ENCODE results near the gene ZFAND2B. TPM values are rescaled to one million over a fixed set of nuclear protein-coding genes. Genes with fewer than 3 reads are reported as not detected.

ZFAND2B gene
- total RNA-seq, 2 experiments from 2014 or later: 49.1 to 60.2 TPM

GRCh38 chr2:219177552-219178376 is 28.8 kb upstream of the ZFAND2B start, which contains the start of gene RETREG2:
Gene RETREG2 (plus strand): TSS chr2:219178275. CDS start chr2:219178353, 78 bp downstream.
- ChIA-PET CTCF (interaction anchor here (1.5 to 5.0 kb wide), 4 partner anchors 31 to 118 kb away, joined by 4 to 26 read pairs (median 4); partner anchors contain the start of genes ABCB6, ANKZF1 and ATG9A), POLR2A (no interaction called here)
- peak; percentile 81 for DNase-seq
- H3K27ac Mint-ChIP-seq: peak within 1 kb of the TSS; percentile 98
- no peaks in the 10 kb centered on the region for H3K27me3 Mint-ChIP-seq
- peaks cover 70% of the 10 kb centered on the region for H3K4me1 Mint-ChIP-seq
- H3K36me3 Mint-ChIP-seq (ENCODE audit: low read depth): peaks cover 52% of the 10 kb centered on the region
- no peaks in the 10 kb centered on the region for H3K9me3 Mint-ChIP-seq
- H3K4me3 Mint-ChIP-seq: peak within 1 kb of the TSS; percentile 87

- peak overlapping the region; percentile 87 for H3K4me3 Mint-ChIP-seq
- H3K9me3 Mint-ChIP-seq: no peaks in the 10 kb centered on the region
- no peaks in the 10 kb centered on the region for H3K27me3 Mint-ChIP-seq
- DNase-seq: peak; percentile 44
- peaks cover 78% of the 10 kb centered on the region for H3K4me1 Mint-ChIP-seq
- ChIA-PET POLR2A (no interaction called here), CTCF (interaction anchor here (7.2 kb wide), 1 partner anchor 19 kb away, joined by 40 read pairs; no protein-coding TSS in a partner anchor)
- H3K27ac Mint-ChIP-seq: peak overlapping the region; percentile 89
- H3K36me3 Mint-ChIP-seq (ENCODE audit: low read depth): peaks cover 54% of the 10 kb centered on the region
Observed at GRCh38 chr2:219178377-219179175, 28.0 kb upstream of the ZFAND2B start.

- H3K4me3 Mint-ChIP-seq: peak overlapping the region; percentile 87
- no peaks in the 10 kb centered on the region for H3K9me3 Mint-ChIP-seq
- no peaks in the 10 kb centered on the region for H3K27me3 Mint-ChIP-seq
- DNase-seq: no peak
- peaks cover 69% of the 10 kb centered on the region for H3K4me1 Mint-ChIP-seq
- peak overlapping the region; percentile 89 for H3K27ac Mint-ChIP-seq
- POLR2A ChIA-PET: interaction anchor here (0.6 to 1.4 kb wide), 2 partner anchors 27 to 74 kb away, joined by 3 to 4 read pairs; partner anchors contain the start of genes TUBA4A and ZFAND2B
- CTCF ChIA-PET: interaction anchor here (0.6 to 7.2 kb wide), 6 partner anchors 10 to 660 kb away, joined by 3 to 40 read pairs (median 3); partner anchors contain the start of gene NHEJ1
- peaks cover 51% of the 10 kb centered on the region for H3K36me3 Mint-ChIP-seq (ENCODE audit: low read depth)
Observed at GRCh38 chr2:219179601-219180465, 26.7 kb upstream of the ZFAND2B start.

- H3K9me3 Mint-ChIP-seq: no peaks in the 10 kb centered on the region
- ChIA-PET POLR2A (no interaction called here), CTCF (interaction anchor here (0.6 to 7.2 kb wide), 9 partner anchors 9 to 114 kb away, joined by 3 to 40 read pairs (median 7); partner anchors contain the start of genes NHEJ1, SLC23A3 and ZFAND2B)
- no peak for DNase-seq
- peak overlapping the region; percentile 78 for H3K27ac Mint-ChIP-seq
- H3K36me3 Mint-ChIP-seq (ENCODE audit: low read depth): peaks cover 53% of the 10 kb centered on the region
- H3K4me1 Mint-ChIP-seq: peaks cover 64% of the 10 kb centered on the region
- no peak overlapping the region for H3K4me3 Mint-ChIP-seq
- H3K27me3 Mint-ChIP-seq: no peaks in the 10 kb centered on the region
Observed at GRCh38 chr2:219180961-219181360, 25.6 kb upstream of the ZFAND2B start.

GRCh38 chr2:219181531-219181930 is 25.1 kb upstream of the ZFAND2B start:
- ChIA-PET POLR2A (interaction anchor here (1.6 kb wide), 1 partner anchor 25 kb away, joined by 4 read pairs; the partner anchor contains the start of gene ZFAND2B), CTCF (interaction anchor here (0.6 to 7.2 kb wide), 10 partner anchors 10 to 113 kb away, joined by 3 to 40 read pairs (median 6); partner anchors contain the start of genes NHEJ1, SLC23A3 and ZFAND2B)
- peak overlapping the region; percentile 72 for H3K27ac Mint-ChIP-seq
- peaks cover 66% of the 10 kb centered on the region for H3K4me1 Mint-ChIP-seq
- no peak for DNase-seq
- H3K36me3 Mint-ChIP-seq (ENCODE audit: low read depth): peaks cover 56% of the 10 kb centered on the region
- H3K27me3 Mint-ChIP-seq: no peaks in the 10 kb centered on the region
- H3K4me3 Mint-ChIP-seq: peak overlapping the region; percentile 24
- H3K9me3 Mint-ChIP-seq: no peaks in the 10 kb centered on the region

- POLR2A ChIA-PET: interaction anchor here (0.7 to 1.6 kb wide), 3 partner anchors 11 to 24 kb away, joined by 3 to 4 read pairs (median 4); partner anchors contain the start of gene ZFAND2B
- CTCF ChIA-PET: interaction anchor here (1.0 to 7.2 kb wide), 10 partner anchors 10 to 112 kb away, joined by 3 to 40 read pairs (median 8); partner anchors contain the start of genes NHEJ1 and ZFAND2B
- Mint-ChIP-seq H3K9me3 (no peaks in the 10 kb centered on the region), H3K4me1 (peaks cover 63% of the 10 kb centered on the region), H3K36me3 (ENCODE audit: low read depth) (peaks cover 61% of the 10 kb centered on the region), H3K4me3 (peak overlapping the region; percentile 24), H3K27me3 (no peaks in the 10 kb centered on the region), H3K27ac (peak overlapping the region; percentile 72)
- no peak for DNase-seq
Observed at GRCh38 chr2:219182331-219183150, 24.0 kb upstream of the ZFAND2B start.

- Mint-ChIP-seq H3K9me3 (no peaks in the 10 kb centered on the region), H3K27me3 (no peaks in the 10 kb centered on the region), H3K4me3 (no peak overlapping the region), H3K4me1 (peaks cover 61% of the 10 kb centered on the region), H3K27ac (peak overlapping the region; percentile 56), H3K36me3 (ENCODE audit: low read depth) (peaks cover 61% of the 10 kb centered on the region)
- no peak for DNase-seq
- ChIA-PET CTCF (interaction anchor here (1.0 to 7.2 kb wide), 7 partner anchors 9 to 112 kb away, joined by 3 to 40 read pairs (median 10); partner anchors contain the start of genes NHEJ1 and ZFAND2B), POLR2A (interaction anchor here (1.1 kb wide), 1 partner anchor 11 kb away, joined by 3 read pairs; no protein-coding TSS in a partner anchor)
Observed at GRCh38 chr2:219183151-219183772, 23.3 kb upstream of the ZFAND2B start.

GRCh38 chr2:219184121-219184520 is 22.5 kb upstream of the ZFAND2B start:
- peaks cover 58% of the 10 kb centered on the region for H3K4me1 Mint-ChIP-seq
- H3K27me3 Mint-ChIP-seq: no peaks in the 10 kb centered on the region
- no peak overlapping the region for H3K27ac Mint-ChIP-seq
- no peak overlapping the region for H3K4me3 Mint-ChIP-seq
- POLR2A ChIA-PET: no interaction called here
- H3K9me3 Mint-ChIP-seq: no peaks in the 10 kb centered on the region
- DNase-seq: no peak
- H3K36me3 Mint-ChIP-seq (ENCODE audit: low read depth): peaks cover 60% of the 10 kb centered on the region
- CTCF ChIA-PET: interaction anchor here (1.2 to 7.2 kb wide), 3 partner anchors 9 to 14 kb away, joined by 3 to 40 read pairs (median 10); partner anchors contain the start of gene SLC23A3

GRCh38 chr2:219186754-219187456 is 19.7 kb upstream of the ZFAND2B start:
- CTCF ChIA-PET: no interaction called here
- no peak for DNase-seq
- Mint-ChIP-seq H3K9me3 (no peaks in the 10 kb centered on the region), H3K27ac (no peak overlapping the region), H3K27me3 (no peaks in the 10 kb centered on the region), H3K4me3 (no peak overlapping the region), H3K36me3 (ENCODE audit: low read depth) (peaks cover 37% of the 10 kb centered on the region), H3K4me1 (peaks cover 30% of the 10 kb centered on the region)
- POLR2A ChIA-PET: no interaction called here

GRCh38 chr2:219197388-219197787 is 9.2 kb upstream of the ZFAND2B start:
- Mint-ChIP-seq H3K4me3 (no peak overlapping the region), H3K27me3 (no peaks in the 10 kb centered on the region), H3K9me3 (no peaks in the 10 kb centered on the region), H3K4me1 (peaks cover 7% of the 10 kb centered on the region), H3K36me3 (ENCODE audit: low read depth) (no peaks in the 10 kb centered on the region), H3K27ac (no peak overlapping the region)
- CTCF ChIA-PET: interaction anchor here (1.0 to 7.5 kb wide), 5 partner anchors 15 to 168 kb away, joined by 3 to 40 read pairs (median 4); partner anchors contain the start of gene CNPPD1
- POLR2A ChIA-PET: no interaction called here
- no peak for DNase-seq

All from activated CD4-positive, alpha-beta T cell treated with anti-CD3 and anti-CD28 coated beads, Interleukin-2, amount 10 ng/mL, durations not matched to agents 7 days and 5 days (primary cell).